Activated T-helper 1 cell treated with Interleukin-2 at 50 U/mL for 16 hours (primary cell): Measurements from ENCODE around the gene KAT7.
A peak's percentile ranks its signal among the peaks of the same experiment; 100 is the strongest.

Experiments
- DNase-seq: peaks from one replicate; pipeline ENCODE4 v3.0.0-alpha.2; 2020; ENCODE audit warnings: low read depth

KAT7 gene

GRCh38 chr17:49872754-49873377 lies 84.4 kb downstream of the KAT7 start:
- no peak for DNase-seq

- DNase-seq, result no peak
Observed at GRCh38 chr17:49873466-49873865, 85.0 kb downstream of the KAT7 start.

- DNase-seq, result no peak
Observed at GRCh38 chr17:49873926-49874325, 85.4 kb downstream of the KAT7 start.

- no peak for DNase-seq
Observed at GRCh38 chr17:49874911-49875310, 86.4 kb downstream of the KAT7 start.

GRCh38 chr17:49875685-49876084 lies 87.2 kb downstream of the KAT7 start:
- no peak for DNase-seq

- no peak for DNase-seq
Observed at GRCh38 chr17:49878931-49879904, 90.7 kb downstream of the KAT7 start.

- DNase-seq, result peak; percentile 51
Observed at GRCh38 chr17:49880291-49881053, 92.0 kb downstream of the KAT7 start.

GRCh38 chr17:49881054-49881402 lies 92.5 kb downstream of the KAT7 start:
- no peak for DNase-seq

- DNase-seq, result no peak
Observed at GRCh38 chr17:49882434-49882833, 94.0 kb downstream of the KAT7 start.
